Midbrain (tissue), 1 donor: Measurements from ENCODE around the gene NECAB2.
A peak's percentile ranks its signal among the peaks of the same experiment; 100 is the strongest.

Experiments
- DNase-seq: peaks from one replicate; lab custom pipeline; 2025; lab: John Stamatoyannopoulos, UW

Gene NECAB2

DNA sequence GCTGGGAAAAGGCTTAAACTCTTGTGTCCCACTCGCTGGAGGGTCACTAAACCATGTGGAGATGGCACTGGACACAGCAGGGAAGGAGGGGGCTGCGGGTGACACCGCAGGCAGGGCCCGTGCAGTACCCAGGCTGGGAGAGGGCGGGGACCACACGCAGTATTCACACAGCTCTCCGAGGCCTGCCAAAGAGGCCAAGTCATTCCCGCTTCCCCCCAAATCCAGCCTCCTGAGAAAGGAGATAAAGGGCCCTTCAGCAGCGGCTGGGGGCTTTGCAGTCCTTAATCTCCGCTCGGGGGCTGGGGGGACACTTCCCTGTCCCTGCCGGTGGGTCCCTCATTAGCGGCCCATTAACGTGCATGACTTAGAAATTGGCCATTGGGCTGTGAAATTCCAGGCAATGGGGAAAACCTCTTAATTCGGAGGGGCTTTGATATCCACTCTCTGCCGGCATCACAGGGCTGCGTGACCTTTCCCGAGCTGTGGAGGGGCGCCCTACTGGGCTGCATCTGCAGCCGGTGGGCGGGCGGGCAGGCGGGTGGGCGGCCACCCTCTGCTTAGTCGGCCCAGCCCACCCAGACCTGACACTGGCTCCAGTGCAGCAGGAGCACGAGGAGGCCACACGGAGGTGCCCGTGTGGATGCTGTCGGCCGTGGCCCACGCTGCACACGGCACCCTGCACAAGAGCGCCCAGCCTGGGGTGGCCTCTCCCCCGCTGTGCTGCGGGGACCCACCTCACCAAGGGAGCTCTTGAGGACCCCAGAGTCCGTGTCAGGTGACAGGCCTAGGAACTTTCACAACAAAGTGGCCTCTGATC, 77.2 kb downstream of the NECAB2 start:
- DNase-seq, result no peak

DNA sequence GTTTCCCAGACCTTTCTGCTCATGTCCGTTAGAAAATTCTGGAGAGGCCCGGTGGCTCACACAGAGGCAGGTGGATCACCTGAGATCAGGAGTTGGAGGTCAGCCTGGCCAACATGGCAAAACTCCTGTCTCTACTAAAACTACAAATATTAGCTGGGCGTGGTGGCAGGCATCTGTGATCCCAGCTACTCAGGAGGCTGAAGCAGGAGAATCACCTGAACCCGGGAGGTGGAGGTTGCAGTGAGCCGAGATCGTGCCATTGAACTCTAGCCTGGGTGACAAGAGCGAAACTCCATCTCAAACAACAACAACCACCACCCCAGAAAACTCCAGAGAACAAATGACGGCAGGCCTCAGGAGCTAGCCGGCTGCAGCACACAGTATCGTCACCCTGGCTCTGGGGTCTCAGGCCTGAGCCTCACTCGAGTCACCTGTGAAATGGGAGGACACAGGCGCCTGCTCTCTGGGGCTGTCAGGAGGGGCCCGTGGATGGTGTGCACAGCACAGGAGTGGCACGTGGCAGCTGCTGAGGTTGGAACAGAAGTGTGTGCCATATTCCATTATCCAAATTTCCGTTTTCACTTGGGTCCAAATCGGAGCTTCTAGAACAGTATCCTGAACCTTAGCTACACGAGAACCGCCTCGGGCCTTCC, 77.9 kb downstream of the NECAB2 start:
- no peak for DNase-seq

DNA sequence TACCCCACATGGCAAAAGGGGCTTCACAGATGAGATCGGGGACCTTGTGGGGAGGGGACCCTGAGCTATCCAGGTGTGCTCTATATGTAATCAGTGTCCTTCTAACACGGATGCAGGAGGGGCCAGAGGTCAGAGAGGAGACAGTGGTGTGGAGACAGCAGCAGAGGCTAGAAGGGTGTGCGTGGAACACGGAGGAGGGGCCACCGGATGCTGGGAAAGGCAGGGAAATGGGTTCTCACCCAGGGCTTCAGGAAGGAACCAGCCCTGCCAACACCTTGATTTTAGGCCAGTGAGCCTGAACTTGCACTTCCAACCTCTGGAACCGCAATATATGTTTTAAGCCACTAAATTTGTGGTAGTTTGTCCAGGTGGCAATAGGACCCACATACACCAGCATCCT, 79.2 kb downstream of the NECAB2 start:
- DNase-seq, result no peak

DNA sequence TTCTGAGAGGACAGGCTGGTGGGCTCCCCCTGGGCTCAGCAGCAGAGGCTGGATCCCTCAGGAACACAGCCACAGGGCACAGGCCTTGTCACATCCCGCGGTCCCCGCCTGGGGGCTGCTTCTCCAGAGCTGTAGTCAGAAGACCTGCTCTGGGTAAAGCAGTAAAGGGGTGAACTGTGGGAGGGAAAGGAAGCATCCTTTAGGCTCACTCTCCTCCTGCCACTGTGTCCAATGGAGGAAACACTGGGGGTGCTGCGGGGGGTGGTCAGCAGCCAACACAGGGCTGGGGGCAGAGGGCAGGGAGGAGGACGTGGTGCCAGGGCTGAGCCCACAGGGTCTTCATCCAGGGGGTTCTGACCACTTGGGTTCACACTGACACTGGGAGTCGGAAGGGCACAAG, 79.6 kb downstream of the NECAB2 start:
- DNase-seq, result no peak

DNA sequence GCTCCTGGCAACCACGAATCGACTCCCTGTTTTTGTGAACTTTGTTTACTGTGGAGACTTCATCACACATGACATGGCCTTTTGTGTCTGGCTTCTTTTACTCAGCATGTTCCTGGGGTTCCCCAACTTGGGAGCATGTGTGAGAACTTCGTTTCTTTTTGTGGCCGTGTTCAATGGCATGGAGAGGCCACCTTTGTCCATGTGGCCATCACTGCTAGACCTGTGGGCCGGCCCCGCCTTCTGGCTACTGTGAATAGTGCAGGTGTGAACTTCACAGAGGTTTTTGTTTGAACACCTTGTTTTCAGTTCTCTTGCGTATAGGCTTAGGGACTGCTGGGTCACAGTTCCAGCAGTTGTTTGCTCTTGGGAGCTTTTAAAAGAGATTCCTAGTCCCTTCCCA, 80.2 kb downstream of the NECAB2 start:
- DNase-seq, result no peak

DNA sequence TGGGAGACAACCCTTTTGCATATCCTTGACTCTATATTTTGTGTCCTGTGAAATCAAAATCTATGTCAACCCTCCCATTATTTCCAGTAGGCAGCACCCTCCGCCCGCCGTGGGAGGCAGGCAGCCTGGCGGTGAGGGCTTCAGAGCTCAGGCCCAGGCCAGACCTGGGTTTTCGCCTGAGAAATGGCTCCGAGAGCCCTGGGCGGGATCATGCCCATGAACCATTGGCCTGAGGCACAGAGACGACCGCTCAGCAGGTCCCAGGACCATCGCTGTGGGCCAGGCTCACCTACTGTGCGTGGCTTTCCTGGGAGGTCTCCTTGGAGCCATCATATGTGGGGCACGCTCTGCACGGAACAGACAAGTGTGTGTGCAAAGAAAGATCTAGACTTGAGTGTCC, 80.8 kb downstream of the NECAB2 start:
- no peak for DNase-seq

DNA sequence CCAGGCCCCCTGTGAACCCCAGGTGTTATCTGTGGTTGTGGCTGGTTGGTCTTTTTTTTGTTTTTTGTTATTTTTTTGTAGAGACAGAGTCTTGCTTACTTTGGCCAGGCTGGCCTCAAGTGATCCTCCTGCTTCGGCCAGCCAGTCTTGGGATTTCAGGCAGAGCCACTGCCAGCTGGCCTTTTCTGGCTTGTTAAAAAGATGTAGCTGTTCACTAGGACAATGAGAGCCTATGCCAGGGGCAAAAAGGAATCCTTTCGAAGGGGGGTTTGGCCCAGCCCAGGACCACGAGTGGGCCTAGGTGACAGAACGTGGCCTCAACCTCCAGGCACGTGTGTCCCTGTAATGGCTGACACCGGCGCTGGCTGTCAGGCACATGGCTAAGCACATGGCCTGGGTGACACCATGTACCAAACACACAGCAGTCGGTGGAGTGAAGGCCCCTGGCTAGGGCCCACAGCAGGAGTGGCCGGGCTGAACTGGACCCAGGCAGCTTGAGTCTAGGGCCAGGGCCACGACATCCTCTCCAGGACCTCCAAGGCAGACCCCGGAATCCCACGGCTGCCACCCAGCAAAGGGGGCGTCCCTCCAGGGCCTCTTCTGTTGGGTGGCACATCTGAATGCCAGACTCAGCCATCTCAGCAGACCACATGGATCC, 81.5 kb downstream of the NECAB2 start:
- DNase-seq, result peak; percentile 32

DNA sequence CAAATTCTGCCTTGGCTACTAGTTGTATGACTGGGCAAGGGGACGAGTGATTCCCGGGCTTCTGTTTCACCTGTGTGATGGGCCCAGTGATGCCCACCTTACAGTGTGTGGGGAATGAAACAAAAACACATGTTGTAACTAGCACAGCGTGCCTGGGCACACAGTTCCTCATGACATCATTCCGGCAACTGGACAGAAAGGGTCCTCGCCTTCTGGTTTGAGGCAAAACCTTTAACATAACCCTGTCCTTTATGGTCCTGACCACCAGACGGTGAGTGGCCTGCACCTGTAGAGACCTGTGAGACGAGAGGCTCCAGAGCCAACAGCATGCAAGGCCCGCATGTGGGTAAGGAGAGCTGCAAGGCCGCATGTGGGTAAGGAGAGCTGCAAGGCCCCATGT, 82.3 kb downstream of the NECAB2 start:
- no peak for DNase-seq

DNA sequence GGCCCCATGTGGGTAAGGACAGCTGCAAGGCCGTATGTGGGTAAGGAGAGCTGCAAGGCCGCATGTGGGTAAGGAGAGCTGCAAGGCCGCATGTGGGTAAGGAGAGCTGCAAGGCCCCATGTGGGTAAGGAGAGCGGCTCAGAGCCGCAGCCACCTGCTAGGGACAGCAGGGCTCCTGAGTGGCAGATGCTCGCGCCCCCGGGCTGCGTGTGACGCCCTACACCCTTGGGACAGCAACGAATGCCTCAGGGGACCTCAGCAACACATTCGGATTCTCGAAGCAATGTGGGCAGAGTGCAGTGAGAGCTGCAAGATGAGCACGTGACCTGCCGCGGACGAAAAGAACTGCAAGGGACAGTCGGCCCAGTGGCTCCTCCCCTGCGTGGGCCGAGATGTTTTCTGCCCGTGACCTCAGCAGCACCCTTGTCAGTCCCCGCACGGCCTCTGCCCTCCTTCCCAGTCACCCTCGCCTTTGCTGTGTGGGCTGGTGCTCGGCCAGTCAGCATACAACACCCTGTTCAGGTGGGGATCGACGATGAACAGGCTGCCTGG, 84.1 kb downstream of the NECAB2 start:
- no peak for DNase-seq
